GM12864 (cell line): ENCODE data around the gene CCDC6.

ENCODE experiments used
- DNase-seq: peaks from one replicate; pipeline ENCODE4 v3.0.0-alpha.2; 2011; ENCODE audit warnings: low read depth
- H3K4me3 ChIP-seq: 2 replicates; pipeline ENCODE4 v1.5.1; 2011; ENCODE audit warnings: mild to moderate bottlenecking, low read depth, low read length, control low read depth
- TF ChIP-seq, protein P1 (sequence below): IDR thresholded peaks from 2 replicates; pipeline ENCODE4 v1.5.1; 2011; ENCODE audit warnings: low read depth, mild to moderate bottlenecking, moderate library complexity, low read length, control low read depth, inconsistent platforms; ENCODE audit errors: missing control alignments

Gene CCDC6

DNA sequence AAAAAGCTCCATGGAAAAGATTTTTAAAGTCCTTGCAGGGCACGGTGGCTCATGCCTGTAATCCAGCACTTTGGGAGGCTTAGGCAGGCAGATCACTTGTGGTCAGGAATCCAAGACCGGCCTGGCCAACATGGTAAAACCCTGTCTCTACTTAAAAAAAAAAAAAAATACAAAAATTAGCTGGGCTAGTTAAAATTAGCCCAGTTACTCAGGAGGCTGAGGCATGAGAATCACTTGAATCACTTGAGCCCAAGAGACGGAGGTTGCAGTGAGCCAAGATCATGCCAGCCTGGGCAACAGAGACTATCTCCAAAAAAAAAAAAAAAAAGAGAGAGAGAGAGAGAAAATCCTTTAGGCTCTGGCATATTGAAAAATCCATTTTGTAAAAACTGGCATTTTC is 61.9 kb downstream of the CCDC6 start:
- TF ChIP-seq, protein P1, sequence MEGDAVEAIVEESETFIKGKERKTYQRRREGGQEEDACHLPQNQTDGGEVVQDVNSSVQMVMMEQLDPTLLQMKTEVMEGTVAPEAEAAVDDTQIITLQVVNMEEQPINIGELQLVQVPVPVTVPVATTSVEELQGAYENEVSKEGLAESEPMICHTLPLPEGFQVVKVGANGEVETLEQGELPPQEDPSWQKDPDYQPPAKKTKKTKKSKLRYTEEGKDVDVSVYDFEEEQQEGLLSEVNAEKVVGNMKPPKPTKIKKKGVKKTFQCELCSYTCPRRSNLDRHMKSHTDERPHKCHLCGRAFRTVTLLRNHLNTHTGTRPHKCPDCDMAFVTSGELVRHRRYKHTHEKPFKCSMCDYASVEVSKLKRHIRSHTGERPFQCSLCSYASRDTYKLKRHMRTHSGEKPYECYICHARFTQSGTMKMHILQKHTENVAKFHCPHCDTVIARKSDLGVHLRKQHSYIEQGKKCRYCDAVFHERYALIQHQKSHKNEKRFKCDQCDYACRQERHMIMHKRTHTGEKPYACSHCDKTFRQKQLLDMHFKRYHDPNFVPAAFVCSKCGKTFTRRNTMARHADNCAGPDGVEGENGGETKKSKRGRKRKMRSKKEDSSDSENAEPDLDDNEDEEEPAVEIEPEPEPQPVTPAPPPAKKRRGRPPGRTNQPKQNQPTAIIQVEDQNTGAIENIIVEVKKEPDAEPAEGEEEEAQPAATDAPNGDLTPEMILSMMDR: no peak
- DNase-seq: no peak
- H3K4me3 ChIP-seq: no peak overlapping the region

DNA sequence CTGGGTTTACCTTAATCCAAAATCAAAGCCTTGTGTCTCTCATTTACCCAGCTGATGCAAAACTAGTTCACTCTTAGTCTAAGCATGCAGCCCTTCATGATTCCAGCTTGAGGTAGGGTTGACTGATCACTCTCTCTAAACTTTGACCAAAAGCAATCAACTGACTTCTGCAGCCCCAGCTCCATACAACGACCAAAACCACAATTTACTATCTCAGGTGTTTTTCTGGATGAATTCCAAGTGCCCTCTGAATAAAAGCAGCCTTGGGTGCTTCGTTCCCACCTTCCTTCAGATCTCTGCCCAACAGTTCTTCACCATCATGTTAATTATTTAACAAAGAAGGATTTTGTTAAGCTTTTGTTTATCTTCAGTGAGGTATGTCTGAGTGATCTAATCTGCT is 62.6 kb downstream of the CCDC6 start:
- no peak overlapping the region for H3K4me3 ChIP-seq
- DNase-seq: no peak
- TF ChIP-seq, protein P1: no peak

DNA sequence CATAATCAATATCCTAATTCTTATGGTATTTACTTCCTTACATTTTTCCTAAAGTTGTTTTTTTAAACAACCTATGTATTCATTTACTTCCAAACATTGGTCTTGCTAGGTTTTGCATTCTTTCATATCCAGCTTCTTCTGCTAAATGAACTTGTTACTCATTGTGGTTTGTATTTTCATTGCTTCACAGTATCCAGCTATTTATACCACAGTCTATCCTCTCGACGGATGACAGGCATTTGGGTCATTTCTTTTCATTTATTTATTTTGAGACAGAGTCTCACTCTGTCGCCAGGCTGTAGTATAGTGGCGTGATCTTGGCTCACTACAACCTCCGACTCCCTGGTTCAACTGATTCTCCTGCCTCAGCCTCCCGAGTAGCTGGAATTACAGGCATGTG is 66.8 kb downstream of the CCDC6 start:
- H3K4me3 ChIP-seq: no peak overlapping the region
- TF ChIP-seq, protein P1: no peak
- DNase-seq: no peak

DNA sequence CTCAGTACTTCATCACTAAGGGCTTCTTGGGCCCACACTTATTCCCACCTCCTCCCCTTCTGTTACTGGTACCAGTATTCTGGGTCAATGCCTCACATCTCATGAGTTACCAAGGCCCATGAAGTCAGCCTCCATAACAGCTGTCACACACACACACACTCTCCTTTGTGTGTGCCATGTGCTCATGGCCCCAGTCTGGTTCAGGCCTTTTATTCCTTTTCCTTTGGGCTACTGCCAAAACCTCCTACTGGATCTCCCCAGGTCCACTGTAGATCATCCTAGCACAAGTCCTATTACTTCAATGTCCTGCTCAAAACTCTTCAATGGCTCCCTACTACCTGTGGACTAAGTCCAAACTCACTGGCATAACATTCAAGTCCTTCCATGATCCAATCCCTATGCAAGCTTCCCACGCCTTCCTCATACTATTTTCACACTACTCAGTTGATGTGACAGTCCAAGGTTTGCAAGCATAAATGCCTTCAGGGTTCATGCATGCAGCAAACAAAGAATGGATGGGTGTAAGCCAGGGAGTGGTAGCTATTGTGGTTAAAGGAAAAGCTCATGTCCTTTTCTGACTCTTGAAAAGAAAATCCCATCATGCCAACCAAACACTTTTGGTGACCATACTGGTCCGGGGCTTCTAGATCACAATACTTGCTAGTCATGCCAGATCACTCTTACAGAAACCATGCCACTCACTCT is 68.1 kb downstream of the CCDC6 start:
- H3K4me3 ChIP-seq: no peak overlapping the region
- TF ChIP-seq, protein P1: no peak
- no peak for DNase-seq

DNA sequence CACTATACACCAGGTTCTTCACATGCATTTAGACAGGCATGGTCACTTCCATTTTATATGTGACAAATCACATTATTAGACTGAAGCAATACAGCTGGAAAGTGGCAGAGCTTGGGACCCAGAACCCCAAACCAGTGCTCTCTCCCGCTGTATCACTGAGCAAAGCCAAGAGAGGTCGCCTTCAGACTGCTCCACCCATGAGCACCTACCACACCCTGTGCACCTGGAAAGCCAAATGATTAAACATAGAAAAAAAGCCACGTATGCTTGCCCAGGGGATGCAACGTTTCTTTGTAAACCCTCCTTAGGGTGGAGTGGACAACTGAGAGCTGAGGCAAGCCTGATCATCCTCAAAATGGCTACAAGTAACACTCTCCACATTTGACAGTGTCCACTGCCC is 72.5 kb downstream of the CCDC6 start:
- DNase-seq: no peak
- no peak overlapping the region for H3K4me3 ChIP-seq
- TF ChIP-seq, protein P1: no peak

DNA sequence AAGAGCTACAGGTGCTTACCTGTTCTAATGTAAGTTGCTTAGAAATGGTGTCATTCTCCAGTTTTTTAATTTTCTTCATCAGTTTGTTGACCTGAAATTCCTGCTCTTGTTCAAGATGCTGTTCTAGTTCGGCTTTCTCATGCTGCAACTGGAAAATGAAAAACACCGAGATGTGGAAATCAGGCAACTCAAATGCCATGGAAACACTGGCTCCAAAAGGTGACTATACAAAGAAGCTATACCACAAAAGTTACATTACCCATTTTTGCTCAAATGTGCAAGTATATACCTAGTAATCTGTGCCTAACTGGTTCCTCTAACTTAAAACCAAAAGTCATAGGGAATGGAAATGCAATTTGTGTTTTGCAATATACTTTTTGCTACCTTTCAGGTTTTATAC is 73.8 kb downstream of the CCDC6 start:
- DNase-seq: no peak
- TF ChIP-seq, protein P1: no peak
- no peak overlapping the region for H3K4me3 ChIP-seq

DNA sequence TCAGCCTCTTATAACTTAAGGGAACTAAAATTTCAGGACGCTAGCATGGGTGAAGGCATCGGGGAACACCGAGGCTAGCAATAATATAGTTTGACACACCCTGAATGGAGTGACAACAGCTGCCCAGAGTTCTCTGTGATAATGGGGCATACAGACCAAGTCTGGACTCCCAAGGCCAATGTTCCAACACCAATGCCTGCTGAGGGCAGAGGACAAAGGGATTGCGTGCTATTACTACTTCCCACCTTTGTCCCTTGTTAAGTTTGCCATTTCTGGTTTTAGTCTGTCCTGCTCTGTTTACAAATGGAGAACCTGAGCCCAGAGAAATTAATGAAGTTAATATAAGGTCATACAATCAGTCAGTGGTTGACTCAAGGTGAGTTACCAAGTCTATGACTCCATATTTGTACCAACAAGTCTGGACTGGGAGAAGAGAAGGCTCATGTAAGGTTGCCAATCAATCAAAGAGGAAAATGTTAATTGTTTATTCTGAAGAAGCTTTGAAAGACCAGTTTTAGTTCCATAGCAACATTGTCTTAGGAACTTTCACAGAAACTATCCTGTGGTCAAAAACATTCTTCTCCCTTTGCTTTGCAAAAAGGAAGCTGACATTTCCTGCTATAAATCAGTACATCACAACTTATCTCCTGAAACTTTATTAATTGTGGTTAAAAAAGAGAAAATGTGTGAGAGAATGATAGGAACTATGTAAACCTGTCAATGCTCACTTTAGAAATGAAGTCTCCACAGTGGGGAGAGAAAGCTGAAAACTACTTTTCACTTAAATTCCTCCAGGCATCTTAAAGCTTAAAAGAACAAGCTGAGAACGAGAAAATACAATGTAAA is 74.5 kb downstream of the CCDC6 start:
- TF ChIP-seq, protein P1: no peak
- no peak overlapping the region for H3K4me3 ChIP-seq
- DNase-seq: no peak
